Colonic mucosa (tissue), 2 donors: ENCODE data around the gene BCR. TPM values are rescaled to one million over a fixed set of nuclear protein-coding genes. Genes with fewer than 3 reads are reported as not detected.

ENCODE experiments used
- total RNA-seq, 2 donors: library from RNA; stranded (reverse); fragmentation: NEBNext Ultra II Directional in 1 of 2; extraction: Animal tissue kit (Norgen Biotek cat#: 25700) in 1 of 2; gene quantifications; one replicate each; pipeline ENCODE4 v1.2.1, GENCODE V29; 2021
- donor health status: DM: no; HTN: no; CAD: no.
- donor health status: DM: no; HTN: no; CAD: no.

Gene BCR
- total RNA-seq, 2 donors from 2014 or later, result 39.2 to 57.8 TPM

Other genes starting within 250 kb of the BCR start
- gene GNAZ, start 110.0 kb upstream of the BCR start, total RNA-seq, result 1 to 10 TPM; 1.2 to 2.5 TPM
- gene RSPH14, start 38.5 kb upstream of the BCR start, total RNA-seq, result under 1 TPM; 0.45 to 0.69 TPM
- 1 to 10 TPM in 1 of 2 donors, under 1 TPM in 1; 0.98 to 2.3 TPM for gene RAB36, start 35.0 kb upstream of the BCR start, total RNA-seq